Erythroblast (primary cell): ENCODE results near the gene TEAD2.

ENCODE experiments used
- GATA1 ChIP-seq: IDR thresholded peaks from 2 replicates; pipeline ENCODE4 v1.6.1; 2011; ENCODE audit warnings: low read depth, mild to moderate bottlenecking, control low read depth, low read length, moderate library complexity
- POLR2A ChIP-seq: IDR thresholded peaks from 2 replicates; pipeline ENCODE4 v1.6.1; 2011; ENCODE audit warnings: mild to moderate bottlenecking, low read length

DNA sequence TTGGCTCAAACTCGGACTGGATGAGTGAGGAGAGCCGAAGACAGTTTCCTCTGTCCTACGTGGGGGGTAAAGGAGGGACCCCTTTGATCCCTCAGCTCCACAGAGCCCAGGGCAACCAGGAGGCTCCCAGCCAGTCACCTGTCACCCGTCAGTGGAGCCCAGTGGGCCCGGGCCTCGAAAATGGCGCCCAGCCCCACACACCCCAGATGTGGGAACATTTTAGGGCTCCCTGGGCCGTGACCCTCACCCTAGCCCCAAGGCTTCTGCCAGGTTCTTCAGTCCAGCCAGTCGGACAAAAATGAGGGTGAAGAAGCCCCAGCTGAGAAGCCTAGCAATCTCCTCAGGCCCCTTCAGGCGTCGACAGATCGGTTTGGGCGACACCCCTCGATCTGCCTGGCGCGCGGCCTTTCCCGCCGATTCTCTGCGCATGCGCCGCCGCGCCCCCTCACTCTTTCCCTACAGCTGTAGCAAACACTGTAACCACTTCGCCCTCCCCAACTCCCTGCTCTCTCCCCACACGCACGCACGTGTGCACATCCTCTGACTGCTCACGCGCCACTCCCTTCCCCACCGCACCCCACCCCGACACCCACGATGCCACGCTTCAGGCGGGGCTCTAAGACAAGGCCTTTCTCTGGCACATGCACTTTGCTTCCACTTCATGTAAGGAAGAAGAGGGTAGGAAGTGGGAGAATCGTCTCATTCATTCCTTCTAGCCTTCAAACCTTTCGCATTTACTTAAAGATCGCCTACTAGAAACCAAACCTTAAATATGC, 37.2 kb downstream of the TEAD2 start, which contains the start of gene SLC6A16:
- no peak for TF ChIP-seq POLR2A
- no peak for TF ChIP-seq GATA1
